HG03558 (cell line): ENCODE results near the gene REM2.
A peak's percentile ranks its signal among the peaks of the same experiment; 100 is the strongest.
"Not testable (repeated sequence)": the region's sequence is repeated elsewhere in the genome, so short reads cannot be mapped to it uniquely, and the experiment has no call there.

Experiments
- ATAC-seq: cut with Tn5 transposase; IDR thresholded peaks from one replicate; pipeline ENCODE4 v1.9.1; 2021; ENCODE audit warnings: moderate number of reproducible peaks; ENCODE audit not compliant: unreplicated experiment; ENCODE audit errors: extremely low read depth

The REM2 gene

GRCh38 chr14:22892488-22892887, 9.5 kb downstream of the REM2 start:
- no peak for ATAC-seq

GRCh38 chr14:22893706-22894105, 10.7 kb downstream of the REM2 start:
- no peak for ATAC-seq

- ATAC-seq = no peak
Measured at GRCh38 chr14:22895402-22895801, 12.4 kb downstream of the REM2 start.

- ATAC-seq = no peak
Measured at GRCh38 chr14:22896356-22896755, 13.3 kb downstream of the REM2 start.

GRCh38 chr14:22896760-22897159, 13.7 kb downstream of the REM2 start:
- no peak for ATAC-seq

- no peak for ATAC-seq
Measured at GRCh38 chr14:22897357-22897756, 14.3 kb downstream of the REM2 start.

- no peak for ATAC-seq
Measured at GRCh38 chr14:22898302-22899090, 15.5 kb downstream of the REM2 start.

- ATAC-seq = no peak
Measured at GRCh38 chr14:22900081-22900799, 17.2 kb downstream of the REM2 start.

GRCh38 chr14:22901799-22902198, 18.8 kb downstream of the REM2 start:
- ATAC-seq = no peak

- no peak for ATAC-seq
Measured at GRCh38 chr14:22903742-22904087, 20.7 kb downstream of the REM2 start.

- no peak for ATAC-seq
Measured at GRCh38 chr14:22905627-22906026, 22.6 kb downstream of the REM2 start.

GRCh38 chr14:22906073-22906472, 23.1 kb downstream of the REM2 start:
- no peak for ATAC-seq

- no peak for ATAC-seq
Measured at GRCh38 chr14:22907429-22907828, 24.4 kb downstream of the REM2 start.

GRCh38 chr14:22908601-22909000, 25.6 kb downstream of the REM2 start:
- no peak for ATAC-seq

- ATAC-seq = no peak
Measured at GRCh38 chr14:22910916-22911315, 27.9 kb downstream of the REM2 start.

- ATAC-seq = not testable (repeated sequence)
Measured at GRCh38 chr14:22914836-22915235, 31.8 kb downstream of the REM2 start.

- no peak for ATAC-seq
Measured at GRCh38 chr14:22915886-22916521, 33.0 kb downstream of the REM2 start.

- ATAC-seq = peak; percentile 76
Measured at GRCh38 chr14:22918804-22919600, 36.0 kb downstream of the REM2 start, which contains the start of gene RBM23. Gene RBM23 (minus strand): TSS chr14:22919149.

- ATAC-seq = no peak
Measured at GRCh38 chr14:22919601-22919921, 36.5 kb downstream of the REM2 start.

GRCh38 chr14:22920697-22921096, 37.7 kb downstream of the REM2 start:
- no peak for ATAC-seq

GRCh38 chr14:22922294-22922693, 39.3 kb downstream of the REM2 start:
- ATAC-seq = no peak
